ENCODE results near the gene SMTNL2.

DNA sequence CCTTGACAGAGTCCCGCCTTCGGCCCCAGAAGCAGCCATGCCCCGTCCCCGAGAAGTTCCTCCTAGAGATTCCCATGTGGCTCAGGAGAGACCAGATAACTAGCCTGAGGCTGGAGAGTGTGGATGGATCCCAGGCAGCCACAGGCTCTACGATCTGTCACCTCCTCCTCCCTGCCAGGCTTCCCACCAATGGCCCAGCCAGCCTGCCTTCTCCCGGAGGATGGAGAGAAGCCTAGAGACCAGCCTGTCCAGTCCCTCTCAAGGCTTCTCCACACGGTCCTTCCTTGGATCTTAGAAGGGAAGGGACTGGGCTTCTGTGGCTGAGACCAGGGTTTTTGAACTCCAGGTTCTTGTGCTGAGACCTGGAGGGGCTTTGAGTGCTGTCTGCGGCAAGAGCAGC, 1.6 kb upstream of the SMTNL2 start:
- TF ChIP-seq, protein P1, sequence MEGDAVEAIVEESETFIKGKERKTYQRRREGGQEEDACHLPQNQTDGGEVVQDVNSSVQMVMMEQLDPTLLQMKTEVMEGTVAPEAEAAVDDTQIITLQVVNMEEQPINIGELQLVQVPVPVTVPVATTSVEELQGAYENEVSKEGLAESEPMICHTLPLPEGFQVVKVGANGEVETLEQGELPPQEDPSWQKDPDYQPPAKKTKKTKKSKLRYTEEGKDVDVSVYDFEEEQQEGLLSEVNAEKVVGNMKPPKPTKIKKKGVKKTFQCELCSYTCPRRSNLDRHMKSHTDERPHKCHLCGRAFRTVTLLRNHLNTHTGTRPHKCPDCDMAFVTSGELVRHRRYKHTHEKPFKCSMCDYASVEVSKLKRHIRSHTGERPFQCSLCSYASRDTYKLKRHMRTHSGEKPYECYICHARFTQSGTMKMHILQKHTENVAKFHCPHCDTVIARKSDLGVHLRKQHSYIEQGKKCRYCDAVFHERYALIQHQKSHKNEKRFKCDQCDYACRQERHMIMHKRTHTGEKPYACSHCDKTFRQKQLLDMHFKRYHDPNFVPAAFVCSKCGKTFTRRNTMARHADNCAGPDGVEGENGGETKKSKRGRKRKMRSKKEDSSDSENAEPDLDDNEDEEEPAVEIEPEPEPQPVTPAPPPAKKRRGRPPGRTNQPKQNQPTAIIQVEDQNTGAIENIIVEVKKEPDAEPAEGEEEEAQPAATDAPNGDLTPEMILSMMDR (IDR thresholded peaks at IDR 0.05; ENCODE audit: low read depth, low read length), result no peak
- TF ChIP-seq POLR2A (IDR thresholded peaks at IDR 0.05; ENCODE audit: extremely low read depth, insufficient read length), result no peak

Data from NB4 (cell line).